GM19238 (cell line): ENCODE measurements around the gene PTPRD.

ENCODE experiments used
- DNase-seq: peaks from one replicate; pipeline ENCODE4 v3.0.0; 2011; ENCODE audit warnings: low spot score; ENCODE audit not compliant: insufficient read length

The PTPRD gene

GRCh38 chr9:8844549-8844948, 1768.3 kb downstream of the PTPRD start:
- no peak for DNase-seq

- no peak for DNase-seq
Measured at GRCh38 chr9:8842402-8843193, 1770.2 kb downstream of the PTPRD start.

GRCh38 chr9:8838136-8838535, 1774.7 kb downstream of the PTPRD start:
- DNase-seq, result no peak

GRCh38 chr9:8835291-8835690, 1777.5 kb downstream of the PTPRD start:
- DNase-seq, result no peak

GRCh38 chr9:8832955-8833354, 1779.8 kb downstream of the PTPRD start:
- DNase-seq, result no peak

- no peak for DNase-seq
Measured at GRCh38 chr9:8832386-8832785, 1780.4 kb downstream of the PTPRD start.

- DNase-seq, result no peak
Measured at GRCh38 chr9:8831568-8831967, 1781.2 kb downstream of the PTPRD start.

GRCh38 chr9:8826281-8826680, 1786.5 kb downstream of the PTPRD start:
- no peak for DNase-seq

- no peak for DNase-seq
Measured at GRCh38 chr9:8825585-8826147, 1787.1 kb downstream of the PTPRD start.

- DNase-seq, result no peak
Measured at GRCh38 chr9:8823131-8823895, 1789.5 kb downstream of the PTPRD start.

GRCh38 chr9:8822667-8823025, 1790.2 kb downstream of the PTPRD start:
- DNase-seq, result no peak

GRCh38 chr9:8821910-8822666, 1790.7 kb downstream of the PTPRD start:
- DNase-seq, result no peak

- no peak for DNase-seq
Measured at GRCh38 chr9:8817335-8817734, 1795.5 kb downstream of the PTPRD start.

- DNase-seq, result no peak
Measured at GRCh38 chr9:8816361-8816760, 1796.4 kb downstream of the PTPRD start.

- DNase-seq, result no peak
Measured at GRCh38 chr9:8815931-8816330, 1796.9 kb downstream of the PTPRD start.

GRCh38 chr9:8815219-8815618, 1797.6 kb downstream of the PTPRD start:
- DNase-seq, result no peak

- no peak for DNase-seq
Measured at GRCh38 chr9:8812888-8813287, 1799.9 kb downstream of the PTPRD start.

GRCh38 chr9:8809741-8810140, 1803.1 kb downstream of the PTPRD start:
- no peak for DNase-seq

GRCh38 chr9:8806150-8806549, 1806.7 kb downstream of the PTPRD start:
- no peak for DNase-seq

- no peak for DNase-seq
Measured at GRCh38 chr9:8804613-8805012, 1808.2 kb downstream of the PTPRD start.

GRCh38 chr9:8802242-8802641, 1810.6 kb downstream of the PTPRD start:
- no peak for DNase-seq

- DNase-seq, result no peak
Measured at GRCh38 chr9:8800196-8800595, 1812.6 kb downstream of the PTPRD start.
